SIG-M5 (cell line): ENCODE measurements around the gene MDFIC.

Source experiments
- DNase-seq: peaks from one replicate; lab custom pipeline; 2025; lab: John Stamatoyannopoulos, UW

The MDFIC gene

DNA sequence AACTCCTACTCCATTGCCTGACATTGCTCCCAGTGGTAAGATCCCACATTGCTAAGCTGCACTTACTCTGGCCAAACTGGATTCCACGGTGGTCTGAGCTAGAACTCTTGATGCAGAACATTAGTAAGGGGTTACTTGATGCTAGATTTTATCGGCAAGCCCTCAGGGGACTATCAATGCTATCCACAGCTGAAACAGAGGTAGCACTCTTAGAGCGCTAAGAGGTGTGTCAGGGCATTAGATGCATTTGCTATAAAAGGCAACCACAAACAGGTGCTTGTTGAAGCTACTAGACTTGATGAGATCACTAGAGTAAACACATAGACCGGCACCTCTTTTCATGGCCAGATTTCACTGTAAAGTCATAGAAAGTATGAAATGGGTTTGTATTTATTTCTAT is 116.3 kb downstream of the MDFIC start:
- DNase-seq, result no peak

DNA sequence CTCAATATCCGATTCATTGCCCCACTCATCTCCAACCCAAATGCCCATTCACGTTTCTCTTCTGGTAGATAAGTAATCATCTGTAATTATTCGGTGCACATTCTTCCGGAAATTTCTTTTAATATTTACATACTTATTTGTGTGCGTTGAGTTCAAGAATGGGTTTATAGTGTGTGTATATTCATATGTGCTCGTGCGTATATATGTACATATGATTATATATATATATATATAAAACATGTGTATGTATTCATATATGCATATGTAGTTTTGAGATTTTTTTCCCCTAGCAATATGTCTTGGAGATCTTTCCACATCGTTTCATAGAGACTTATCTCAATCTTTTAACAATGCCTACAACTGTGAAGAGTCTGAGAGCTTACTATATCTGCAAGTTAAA is 118.2 kb downstream of the MDFIC start:
- DNase-seq, result no peak

DNA sequence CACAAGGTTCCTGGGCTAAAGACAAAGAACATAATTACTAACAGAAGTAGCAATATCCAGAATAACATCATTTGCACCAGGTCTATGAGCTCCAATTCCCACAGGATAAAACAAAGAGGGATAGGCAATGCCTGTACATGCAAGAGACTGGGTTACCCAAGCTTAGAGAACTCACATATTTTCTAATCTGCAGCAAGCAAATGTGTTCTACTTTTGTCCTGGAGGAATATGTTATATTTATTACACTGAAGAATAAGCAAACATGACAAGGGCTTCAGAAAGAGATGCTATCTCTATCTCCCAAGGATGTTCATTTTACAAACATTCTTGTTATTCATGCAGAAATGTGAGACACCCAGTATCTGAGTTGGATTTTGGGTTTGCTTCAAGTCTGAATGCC is 118.6 kb downstream of the MDFIC start:
- no peak for DNase-seq

DNA sequence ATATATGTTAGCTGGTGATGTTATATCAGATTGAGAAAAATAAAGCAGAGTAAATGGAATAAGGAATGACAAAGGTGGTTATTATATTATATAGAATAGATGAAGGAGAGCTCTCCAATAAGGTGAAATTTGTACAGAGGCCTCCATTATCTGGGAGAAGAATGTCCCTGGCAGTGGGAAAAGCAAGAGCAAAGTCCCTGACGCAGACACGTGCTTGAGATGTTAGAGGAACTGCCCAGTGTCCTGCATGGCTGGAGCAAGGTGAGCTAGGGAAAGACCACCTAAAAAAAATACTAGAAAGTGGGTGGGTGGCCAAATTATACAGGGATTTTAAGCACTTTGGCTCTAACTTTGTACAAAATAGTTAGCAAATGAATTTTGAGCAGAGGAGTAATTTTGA is 120.7 kb downstream of the MDFIC start:
- no peak for DNase-seq

DNA sequence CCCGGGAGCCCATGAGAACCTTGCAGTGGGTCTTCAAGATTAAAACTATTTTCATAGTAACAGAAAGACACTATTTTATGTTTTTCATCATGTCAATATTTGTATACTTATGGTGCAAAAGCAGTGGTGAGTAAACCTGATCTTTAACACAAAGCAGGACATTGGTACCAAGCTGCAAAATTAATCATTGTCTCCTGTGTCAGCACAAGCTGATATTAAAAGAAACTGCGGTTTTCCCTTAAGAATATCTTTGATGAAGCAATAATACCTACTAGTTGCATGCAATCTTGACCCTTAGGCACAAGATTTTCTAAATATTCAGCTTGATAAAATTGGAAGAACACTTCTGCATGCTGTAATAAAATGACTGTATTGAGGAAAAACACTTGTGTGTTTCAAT is 121.7 kb downstream of the MDFIC start:
- DNase-seq, result no peak

DNA sequence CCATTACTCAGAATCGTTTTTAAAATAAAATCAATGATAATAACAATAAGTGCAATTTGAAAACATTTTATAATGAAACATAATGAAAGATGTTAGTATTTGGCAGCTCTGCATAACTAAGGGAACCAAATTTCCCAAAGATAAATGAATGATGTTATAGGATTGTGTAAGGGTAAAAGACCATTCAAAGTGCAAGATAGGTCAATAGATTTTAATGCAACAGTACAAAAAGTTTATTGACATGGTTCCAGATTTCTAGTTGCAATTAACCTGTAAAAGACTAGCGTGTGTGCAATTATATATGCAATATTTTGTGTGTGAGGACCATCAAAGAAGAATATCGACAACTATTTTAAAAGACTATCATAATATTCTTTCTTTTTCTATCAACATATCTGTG is 122.3 kb downstream of the MDFIC start:
- DNase-seq, result no peak

DNA sequence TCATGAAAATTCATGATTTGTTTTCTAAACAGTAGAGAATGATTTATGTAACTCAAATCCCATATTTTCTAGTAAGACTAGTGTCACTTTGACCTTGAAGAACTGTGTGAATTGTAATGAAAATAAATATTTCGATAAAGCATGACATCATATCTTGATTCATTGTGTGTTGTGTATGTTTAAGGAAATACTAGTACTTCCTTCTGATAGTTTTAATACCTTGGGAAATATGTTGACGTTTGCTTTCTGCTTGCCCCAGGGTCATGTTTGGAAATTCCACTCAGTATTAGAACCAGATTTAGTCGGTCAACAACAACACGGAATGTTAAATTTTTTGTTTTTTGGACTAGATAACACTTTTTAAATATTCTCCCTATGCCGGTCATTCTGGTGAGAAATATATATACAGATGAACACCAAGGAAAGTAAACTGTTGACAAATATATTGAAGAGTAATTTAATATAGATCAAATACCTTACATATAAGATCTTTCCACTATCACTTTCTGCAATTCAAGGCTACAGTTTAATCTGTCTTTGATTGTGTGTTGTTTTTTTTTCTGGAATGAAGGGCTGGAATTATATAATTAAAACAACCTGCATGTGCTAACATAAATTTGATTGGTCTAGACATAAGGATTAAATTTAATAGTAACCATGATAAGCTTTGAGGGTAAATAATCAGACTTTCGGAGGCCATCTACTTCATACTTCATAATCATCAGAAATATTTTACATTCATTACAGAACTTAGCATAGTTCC is 126.2 kb downstream of the MDFIC start:
- no peak for DNase-seq

DNA sequence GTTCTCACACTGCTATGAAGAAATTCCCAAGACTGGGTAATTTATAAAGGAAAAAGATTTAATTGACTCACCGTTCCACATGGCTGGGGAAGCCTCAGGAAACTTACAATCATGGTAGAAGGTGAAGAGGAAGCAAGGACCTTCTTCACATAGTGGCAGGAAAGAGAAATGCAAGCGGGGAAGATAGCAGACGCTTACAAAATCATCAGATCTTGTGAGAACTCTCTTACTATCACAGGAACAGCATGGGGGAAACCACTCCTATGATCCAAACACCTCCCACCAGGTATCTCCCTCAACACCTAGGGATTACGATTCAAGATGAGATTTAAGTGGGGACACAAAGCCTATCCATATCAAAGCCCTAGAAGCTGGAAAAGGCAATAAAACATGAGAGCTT is 130.8 kb downstream of the MDFIC start:
- no peak for DNase-seq

DNA sequence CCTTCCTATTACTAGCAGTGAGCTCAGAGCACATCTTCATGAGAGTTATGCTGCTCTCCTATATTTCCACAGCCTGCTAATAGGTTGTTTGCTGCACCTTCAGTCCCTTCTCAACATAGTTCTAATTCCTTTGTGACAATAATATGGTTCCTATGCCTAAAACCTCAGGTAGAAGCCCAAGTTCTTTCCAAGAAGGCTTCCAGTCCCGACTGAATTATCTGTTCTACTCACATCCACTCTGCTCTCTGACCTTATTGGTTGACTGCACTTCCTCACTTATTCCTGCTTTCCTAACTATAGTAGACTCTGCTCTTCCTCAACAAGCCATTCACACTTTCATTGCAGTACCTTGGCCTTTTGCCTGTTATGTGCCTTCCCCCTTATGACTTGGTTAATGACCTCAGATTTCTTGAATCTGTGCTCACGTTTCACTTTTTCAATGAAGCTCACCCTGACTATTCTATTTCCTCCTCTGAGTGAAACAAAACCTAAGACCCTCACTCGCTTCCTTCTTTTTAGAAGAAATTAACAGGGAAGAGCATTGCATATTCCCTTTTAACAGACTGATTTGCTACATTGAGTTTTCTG is 132.7 kb downstream of the MDFIC start:
- DNase-seq, result no peak

DNA sequence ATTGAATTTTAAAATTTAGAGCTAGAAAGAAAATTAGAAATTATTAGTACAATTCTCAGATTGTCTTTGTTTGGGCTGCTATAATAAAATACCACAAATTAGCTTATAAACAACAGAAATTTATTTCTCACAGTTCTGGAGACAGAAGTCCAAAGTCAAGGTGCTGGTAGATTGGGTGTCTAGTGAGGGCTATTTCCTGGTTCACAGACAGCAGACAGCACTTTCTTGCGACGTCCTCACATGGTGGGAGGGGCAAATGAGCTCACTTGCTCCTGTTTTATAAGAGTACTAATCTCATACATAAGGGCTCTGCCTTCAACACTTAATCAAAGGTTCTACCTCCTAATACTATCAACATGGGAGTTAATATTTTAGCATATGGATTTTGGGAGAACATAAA is 134.1 kb downstream of the MDFIC start:
- DNase-seq, result no peak

DNA sequence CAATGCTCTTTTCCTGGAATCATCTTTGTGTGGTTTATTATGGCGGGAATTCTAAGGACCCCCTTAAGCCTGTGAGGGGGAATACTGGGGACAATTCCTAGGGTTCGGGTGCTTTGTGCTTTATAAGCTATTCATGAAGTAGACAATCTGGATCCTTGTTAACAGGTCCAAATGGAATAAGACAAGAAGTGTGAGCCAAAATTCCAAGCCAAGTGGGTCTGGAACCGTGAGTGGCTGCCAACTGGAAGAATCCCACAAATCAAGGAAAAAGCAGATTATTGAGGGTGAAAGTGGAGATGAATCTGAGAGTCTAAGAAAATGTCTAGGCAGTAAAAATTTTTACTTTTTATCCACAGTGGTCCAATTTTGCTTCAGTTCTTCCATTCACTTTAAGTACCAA is 136.8 kb downstream of the MDFIC start:
- DNase-seq, result no peak

DNA sequence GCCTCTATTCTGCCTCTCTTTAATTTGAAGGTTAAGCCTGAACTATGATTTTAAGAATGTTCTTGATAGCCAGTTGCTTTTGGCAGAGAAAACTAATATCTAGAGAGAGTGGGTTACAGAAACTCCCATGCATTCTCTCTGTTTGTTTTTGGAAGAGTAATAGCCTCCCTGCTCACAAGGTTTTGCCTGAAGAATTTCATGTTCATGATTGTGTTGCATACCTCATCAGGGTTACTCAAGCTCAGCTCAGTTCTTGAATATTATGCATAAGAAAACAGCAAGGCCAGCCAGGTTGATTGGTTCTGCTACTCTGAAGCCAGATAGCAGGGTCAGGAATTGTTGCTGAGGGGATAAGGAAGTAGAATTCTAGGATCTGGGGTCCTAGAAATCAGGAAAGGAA is 137.4 kb downstream of the MDFIC start:
- no peak for DNase-seq

DNA sequence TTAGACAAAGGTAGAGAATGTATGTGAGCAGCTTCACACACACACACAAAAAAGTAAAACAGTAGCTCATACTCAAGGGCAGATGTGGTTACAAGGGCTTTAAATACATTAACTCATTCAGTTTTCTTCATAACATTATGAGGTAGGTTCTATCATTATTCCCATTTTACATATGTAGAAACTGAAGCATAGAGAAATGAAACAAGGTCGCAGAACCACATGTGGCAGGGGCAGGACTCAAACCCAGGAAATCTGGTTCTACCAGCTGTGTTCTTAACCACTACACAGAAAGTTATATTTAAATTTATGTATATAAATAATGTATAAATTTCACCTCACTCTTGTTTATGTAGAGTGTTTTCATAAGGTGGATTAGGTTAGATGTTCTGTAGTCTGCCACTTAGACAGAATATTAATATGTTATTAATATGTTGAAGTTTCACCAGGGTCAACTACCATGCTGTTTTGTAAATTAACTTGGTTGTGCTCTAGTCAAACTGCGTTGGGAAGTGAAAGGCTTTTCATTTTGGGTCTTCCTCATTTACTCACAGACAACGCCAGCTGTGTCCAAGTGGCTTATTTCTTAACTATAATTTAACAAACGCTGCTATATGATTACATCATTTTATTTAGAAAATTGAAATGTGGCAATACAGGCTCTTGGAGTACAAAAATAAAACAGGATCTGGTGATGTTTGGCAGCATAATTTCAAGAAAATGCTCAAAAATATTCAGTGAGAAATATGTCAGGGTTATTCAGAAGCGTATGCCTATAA is 138.4 kb downstream of the MDFIC start:
- peak; percentile 76 for DNase-seq

DNA sequence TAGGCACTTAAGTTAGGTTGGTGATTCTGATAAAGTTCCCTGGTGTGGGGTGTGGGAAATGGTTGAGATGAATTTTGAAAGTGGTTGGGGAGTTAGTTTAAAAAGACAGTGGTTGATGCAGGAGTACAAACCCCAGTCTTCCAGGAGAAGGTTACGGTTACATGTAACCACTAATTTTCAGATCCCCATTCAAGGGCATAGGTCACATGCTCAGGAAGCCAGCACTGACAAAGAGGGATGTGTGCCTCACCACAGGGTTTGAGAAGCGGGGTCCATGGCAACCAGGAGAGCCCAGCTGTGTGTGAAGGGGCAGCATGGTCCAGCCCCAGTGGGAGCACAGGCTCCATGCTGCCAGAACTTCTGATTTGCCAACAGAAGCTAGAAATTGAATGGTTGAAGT is 144.2 kb downstream of the MDFIC start:
- no peak for DNase-seq

DNA sequence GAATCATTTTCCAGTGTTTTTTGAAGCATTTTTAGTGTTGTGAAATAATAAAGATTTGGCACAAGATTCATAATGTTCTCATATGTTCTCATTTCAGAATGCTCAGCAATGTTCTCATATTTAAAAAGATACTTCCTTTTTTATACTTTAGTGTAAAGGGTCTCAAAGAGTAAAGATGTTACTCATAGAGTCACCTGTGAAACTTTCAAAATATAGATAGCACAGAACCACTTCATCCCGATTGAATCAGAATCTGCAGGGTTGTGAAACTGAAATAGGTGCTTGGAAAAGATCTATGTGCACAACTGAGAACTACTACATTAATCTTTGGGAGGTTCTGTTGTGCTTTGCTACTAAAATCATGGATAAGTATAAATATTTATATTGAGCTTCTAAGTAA is 144.7 kb downstream of the MDFIC start:
- DNase-seq, result no peak

DNA sequence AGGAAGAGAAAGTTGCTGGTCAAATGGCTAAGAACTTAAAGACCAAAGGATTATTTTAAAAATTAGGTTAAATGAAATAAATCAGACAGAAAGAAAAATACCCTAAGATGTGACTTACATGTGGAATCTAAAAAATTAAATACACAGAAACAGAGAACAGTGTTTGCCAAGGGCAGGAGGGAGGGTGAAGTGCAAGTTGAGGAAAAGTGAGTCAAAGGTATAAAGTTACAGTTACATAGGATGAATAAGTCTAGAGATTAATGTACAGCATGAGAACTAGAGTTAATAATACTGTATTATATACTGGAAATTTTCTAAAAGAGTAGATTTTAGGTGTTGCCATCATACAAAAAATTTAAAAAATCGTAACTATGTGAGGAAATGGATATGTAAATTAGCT is 146.3 kb downstream of the MDFIC start:
- no peak for DNase-seq
